ENCODE measurements around the gene TOPBP1.

- TF ChIP-seq GATA2 (IDR thresholded peaks at IDR 0.05; ENCODE audit: low read depth, low read length) (no peak), GATA3 (IDR thresholded peaks at IDR 0.05; ENCODE audit: low read depth, low read length) (no peak)
These were observed 90.8 kb downstream of the TOPBP1 start for GRCh38 chr3:133570937-133571320.

Data from SH-SY5Y (cell line).